ENCODE measurements around the gene PITRM1.
"Not testable (repeated sequence)": the region's sequence is repeated elsewhere in the genome, so short reads cannot be mapped to it uniquely, and the experiment has no call there.

PITRM1 gene

GRCh38 chr10:3123571-3124411, 48.8 kb downstream of the PITRM1 start:
- DNase-seq (ENCODE audit: low read depth in 2 of 2, low spot score in 1 of 2) = no peak

DNA sequence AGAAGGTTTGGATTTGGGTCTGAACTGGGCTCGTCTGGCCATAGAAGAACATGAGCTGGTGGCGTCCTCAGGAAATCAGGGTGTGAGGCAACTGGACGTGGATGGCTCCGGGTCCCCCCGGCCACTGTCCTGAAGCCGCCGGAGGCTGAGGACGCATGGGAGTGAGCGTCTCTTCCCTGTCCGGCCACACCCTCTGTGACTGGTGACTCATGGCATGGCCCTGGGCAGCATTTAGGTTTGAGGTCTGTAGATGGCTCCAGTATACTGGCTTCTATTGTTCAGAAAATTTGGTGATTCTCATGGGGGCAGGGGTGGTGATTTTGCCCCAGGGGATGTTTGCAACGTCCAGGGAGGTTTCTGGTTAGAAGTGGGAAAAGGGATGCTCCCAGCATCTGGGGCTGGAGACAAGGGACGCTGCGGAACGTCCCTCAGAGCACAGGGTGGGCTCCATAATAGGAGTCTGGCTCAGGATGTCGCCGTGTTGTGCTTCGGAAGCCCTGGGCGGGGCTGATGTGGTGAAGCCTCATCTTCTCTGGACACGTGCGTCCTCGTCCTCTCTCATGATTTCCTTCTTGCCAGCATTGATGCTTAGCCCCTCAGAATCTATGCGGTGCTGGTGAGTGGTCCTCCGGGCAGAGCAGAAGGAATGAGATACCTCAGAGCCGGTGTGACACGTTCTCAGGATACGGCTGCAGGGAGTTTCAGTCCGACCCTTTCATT, 49.9 kb downstream of the PITRM1 start:
- DNase-seq (ENCODE audit: low read depth in 2 of 2, low spot score in 1 of 2) = no peak

DNA sequence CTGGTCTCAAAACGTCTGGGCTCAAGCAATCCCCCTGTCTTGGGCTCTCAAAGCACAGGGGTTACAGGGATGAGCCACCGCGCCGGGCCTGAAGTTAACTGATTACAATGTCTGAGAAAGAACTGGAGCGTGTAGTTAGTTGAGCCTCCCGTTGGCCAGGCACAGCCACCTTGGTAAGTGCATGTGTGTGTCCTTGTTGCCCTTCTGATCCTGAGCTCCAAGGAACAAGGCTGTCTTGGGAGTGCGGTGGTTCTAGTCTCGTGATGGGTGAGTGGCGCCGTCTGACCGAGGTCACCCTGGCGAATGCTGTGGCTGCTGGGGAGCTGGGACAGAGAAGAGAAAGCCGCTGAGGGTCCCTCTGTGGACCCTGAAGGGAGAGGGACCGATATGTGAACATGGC, 50.5 kb downstream of the PITRM1 start:
- DNase-seq (ENCODE audit: low read depth in 2 of 2, low spot score in 1 of 2) = no peak

DNA sequence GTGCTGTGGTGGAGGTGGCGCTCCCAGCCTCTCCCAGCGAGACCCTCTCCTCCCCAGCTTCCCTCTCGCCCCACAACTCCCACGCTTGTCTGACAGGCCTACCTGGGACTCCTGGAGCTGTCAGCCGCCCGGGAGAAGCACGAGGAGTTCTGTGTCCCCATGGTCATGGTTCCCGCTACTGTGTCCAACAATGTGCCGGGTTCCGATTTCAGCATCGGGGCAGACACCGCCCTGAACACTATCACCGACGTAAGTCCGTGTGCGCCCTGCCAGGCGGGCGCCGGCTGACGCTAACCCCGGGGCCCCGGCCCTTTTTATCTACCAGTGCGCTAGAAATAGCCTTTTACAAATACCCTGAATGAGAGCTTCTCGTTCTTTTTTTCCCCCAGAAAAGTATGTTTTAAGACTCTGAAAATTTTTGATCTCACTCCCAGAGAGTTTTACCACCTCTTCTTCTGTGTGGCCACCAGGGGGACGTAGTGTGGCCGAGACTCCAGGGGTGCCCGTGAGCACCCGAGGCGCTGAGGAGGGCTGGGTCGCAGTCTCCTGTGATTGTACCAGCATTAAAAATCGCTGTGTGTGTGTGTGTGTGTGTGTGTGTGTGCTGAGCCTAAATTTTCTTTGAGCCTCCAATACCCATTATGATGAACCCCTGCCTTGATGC, 52.7 kb downstream of the PITRM1 start:
- DNase-seq (ENCODE audit: low read depth in 2 of 2, low spot score in 1 of 2) = no peak

DNA sequence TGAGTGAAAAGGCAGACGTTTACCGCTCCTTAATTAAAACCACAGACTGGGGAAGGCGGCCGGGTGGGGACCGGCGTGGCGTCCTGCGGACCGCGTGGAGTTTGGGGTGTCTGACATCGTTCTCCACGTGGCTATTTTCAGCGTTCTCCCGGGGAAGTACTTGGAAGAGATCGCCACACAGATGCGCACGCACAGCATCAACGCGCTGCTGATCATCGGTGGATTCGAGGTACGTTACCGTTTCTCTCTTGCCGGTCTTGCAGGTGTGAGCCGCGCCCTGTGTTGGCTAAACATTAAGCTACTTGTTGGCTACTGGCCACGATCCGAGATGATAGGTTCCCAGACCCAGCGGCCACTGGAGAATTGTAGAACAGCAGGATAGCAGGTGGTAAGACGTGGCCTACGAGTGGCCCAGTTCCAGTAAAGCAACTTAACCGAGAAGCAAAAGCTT, 53.9 kb downstream of the PITRM1 start:
- DNase-seq (ENCODE audit: low read depth in 2 of 2, low spot score in 1 of 2) = no peak

DNA sequence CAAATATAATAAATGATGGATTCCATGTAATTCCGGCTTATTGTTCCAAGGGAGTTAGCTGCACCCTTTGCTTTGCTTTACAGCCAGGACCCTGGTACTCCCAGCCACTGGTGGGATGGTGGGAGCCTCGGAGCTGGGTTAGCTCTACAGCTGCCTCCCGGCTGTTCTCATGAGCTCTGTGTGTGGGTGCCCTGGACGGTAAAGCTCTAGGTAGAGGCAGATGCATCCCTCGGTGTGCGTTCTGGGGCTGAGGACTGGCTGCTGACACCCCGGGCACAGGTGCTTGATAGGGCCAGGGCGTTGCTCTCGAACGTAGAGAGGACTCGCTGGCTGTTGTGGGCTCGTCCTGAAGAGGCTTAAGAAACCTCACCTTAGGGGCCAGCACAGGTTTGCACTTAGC, 55.1 kb downstream of the PITRM1 start:
- DNase-seq (ENCODE audit: low read depth in 2 of 2, low spot score in 1 of 2) = no peak

DNA sequence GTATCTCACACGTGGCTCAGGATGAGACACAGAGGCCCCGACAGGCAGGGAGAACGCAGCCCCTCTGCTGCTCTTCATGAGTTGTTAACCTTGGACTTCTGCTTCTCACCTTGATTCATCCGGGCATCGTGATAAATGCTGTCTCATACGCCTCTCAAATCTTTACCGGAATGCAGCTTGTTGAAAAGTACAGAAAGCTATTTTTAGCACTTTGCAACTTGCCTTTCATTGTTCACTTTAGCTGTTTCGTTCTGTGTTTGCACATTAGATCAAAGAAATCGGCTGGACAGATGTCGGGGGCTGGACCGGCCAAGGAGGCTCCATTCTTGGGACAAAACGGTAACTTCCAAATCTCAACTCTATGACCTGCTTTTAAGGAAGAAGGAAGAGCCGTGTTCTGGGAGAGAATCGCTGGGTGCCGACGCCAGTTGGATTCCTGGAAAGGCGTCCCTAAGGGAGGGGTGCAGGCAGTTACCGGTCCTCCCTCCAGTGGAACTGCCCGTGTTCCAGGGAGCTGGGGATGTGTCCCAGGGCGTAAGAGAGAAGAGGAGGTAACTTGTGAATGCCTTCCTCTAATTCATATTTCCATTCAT, 56.0 kb downstream of the PITRM1 start:
- no peak for DNase-seq (ENCODE audit: low read depth in 2 of 2, low spot score in 1 of 2)

DNA sequence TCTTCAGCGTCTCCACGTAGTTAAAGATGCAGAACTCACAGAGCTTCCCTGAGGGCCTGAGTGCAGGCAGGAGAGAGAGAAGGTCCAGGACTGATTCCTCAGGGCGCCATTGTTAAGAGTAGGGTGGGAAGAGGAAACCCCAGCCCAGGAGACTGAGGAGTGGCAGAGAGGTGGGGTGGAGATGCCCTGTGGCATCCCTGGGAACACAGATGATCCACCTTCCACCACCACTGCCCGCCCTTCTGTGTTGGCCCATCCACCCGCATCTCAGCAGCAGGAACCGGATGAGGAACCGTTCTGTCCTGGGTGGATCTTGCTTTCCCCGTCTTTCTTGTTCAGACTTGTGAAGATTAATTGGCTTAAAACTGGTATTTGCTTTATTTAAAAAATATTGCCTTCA, 56.9 kb downstream of the PITRM1 start:
- no peak for DNase-seq (ENCODE audit: low read depth in 2 of 2, low spot score in 1 of 2)

GRCh38 chr10:3113343-3113720, 59.2 kb downstream of the PITRM1 start:
- DNase-seq (ENCODE audit: low read depth in 2 of 2, low spot score in 1 of 2) = no peak

GRCh38 chr10:3111621-3112163, 60.9 kb downstream of the PITRM1 start:
- no peak for DNase-seq (ENCODE audit: low read depth in 2 of 2, low spot score in 1 of 2)

DNA sequence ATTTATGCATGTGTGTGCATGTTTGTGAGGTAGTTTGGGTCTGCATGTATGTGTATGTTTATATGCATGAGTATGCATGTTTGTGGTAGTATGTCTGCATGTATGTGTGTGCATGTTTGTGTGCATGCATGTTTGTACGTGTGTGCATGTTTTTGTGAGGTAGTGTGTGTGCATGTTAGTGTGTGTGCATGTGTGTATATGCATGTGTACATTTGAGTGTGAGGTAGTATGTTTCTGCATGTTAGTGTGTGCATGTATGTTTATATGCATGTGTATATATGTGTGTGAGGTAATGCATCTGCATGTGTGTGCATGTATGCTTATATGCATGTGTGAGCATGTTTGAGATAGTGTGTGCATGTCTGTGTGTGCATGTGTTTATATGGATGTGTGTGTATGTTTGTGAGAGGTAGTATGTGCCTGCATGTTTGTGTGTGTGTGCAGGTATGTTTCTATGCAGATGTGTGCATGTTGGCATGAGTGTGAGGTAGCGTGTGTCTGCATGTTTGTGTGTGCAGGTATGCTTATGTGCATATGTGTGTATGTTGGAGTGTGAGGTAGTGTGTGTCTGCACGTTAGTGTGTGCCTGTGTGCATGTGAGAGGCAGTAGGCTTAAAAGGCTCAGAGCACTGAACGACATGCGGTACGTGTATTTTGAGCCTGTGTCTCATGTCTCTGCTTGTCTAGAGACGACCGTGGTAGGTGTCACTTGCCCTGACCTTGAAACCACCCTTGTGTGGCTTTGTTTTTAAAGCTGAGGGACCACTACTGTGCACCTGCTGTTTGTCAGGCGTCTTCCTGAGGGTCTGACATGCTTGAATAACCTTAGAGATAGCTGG, 61.6 kb downstream of the PITRM1 start:
- DNase-seq (ENCODE audit: low read depth in 2 of 2, low spot score in 1 of 2) = no peak

DNA sequence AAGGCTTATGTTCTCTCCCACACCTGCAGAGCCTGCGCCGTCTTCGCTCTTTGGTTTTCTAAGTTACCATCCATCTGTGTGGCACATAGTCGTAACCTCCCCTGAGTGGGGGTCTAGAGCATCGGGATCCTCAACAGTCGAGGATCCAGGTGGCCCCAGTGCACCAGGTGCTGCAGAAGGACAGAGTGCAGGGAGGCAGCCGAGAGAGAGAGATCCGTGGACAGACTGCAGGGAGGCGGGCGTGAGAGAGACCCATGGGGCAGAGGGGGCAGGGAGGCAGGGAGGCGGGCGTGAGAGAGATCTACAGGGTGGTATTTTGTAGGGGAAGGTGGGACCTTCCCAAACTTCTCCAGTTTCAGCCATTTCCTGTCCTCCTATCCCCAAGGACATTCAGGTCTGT, 62.9 kb downstream of the PITRM1 start:
- no peak for DNase-seq (ENCODE audit: low read depth in 2 of 2, low spot score in 1 of 2)

DNA sequence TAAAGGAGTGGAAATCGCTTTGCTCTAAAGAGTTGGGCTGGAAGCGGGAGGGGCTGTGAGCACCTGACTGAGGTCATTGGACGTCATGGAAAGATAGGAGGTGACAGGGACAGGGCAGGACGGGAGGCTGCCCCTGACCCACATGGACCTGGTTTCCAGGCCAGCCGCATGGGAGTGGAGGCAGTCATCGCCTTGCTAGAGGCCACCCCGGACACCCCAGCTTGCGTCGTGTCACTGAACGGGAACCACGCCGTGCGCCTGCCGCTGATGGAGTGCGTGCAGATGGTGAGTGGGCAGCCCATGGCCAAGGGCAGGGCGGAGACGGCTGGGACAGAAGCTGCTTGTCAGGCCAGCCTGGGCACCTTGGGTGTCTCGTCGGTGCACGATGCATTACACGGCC, 63.4 kb downstream of the PITRM1 start:
- DNase-seq (ENCODE audit: low read depth in 2 of 2, low spot score in 1 of 2) = no peak

DNA sequence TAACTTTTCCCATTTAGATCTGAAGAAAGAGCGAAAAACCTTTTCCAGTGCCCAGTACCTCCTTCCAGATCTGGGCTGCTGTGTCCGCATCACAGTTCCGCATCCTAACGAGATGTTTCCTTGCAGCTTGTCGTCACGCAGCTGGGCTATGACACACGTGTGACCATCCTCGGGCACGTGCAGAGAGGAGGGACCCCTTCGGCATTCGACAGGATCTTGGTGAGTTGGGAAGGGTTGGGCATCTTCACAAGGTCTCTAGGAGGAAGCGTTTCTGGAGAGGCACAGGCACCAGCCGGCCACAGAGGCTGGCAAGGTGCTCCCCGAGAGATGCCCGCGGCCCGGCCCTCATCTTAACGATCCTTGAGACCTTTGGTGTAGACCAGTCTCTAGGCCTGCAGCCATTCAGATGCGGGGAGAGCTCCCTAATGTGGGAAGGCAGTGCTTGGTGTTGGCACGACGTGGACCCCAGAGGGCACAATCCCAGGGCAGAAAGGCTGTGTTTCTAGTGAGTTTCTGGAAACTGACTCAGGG, 63.9 kb downstream of the PITRM1 start:
- DNase-seq (ENCODE audit: low read depth in 2 of 2, low spot score in 1 of 2) = no peak

DNA sequence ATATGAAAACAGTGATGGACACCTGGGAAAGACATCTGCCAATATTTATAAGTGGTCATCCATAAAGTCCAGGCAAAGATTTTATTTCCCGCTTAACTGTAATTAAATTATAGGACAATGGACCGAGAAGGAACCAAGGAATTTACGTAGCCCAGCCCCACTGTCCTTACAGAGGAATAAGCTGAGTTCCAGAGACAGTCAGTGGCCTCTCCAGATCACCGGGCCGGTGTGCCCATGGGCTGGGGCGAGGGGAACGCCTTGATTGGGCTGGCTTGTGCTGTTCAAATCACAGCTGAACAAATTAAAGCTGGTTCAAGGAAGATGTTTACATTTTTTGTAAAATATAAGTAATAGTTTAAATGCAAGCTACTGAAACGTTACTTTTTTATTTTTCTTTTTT, 64.5 kb downstream of the PITRM1 start:
- DNase-seq (ENCODE audit: low read depth in 2 of 2, low spot score in 1 of 2) = no peak

- no peak for DNase-seq (ENCODE audit: low read depth in 2 of 2, low spot score in 1 of 2)
These were observed 65.1 kb downstream of the PITRM1 start for GRCh38 chr10:3107426-3107961.

- DNase-seq (ENCODE audit: low read depth in 2 of 2, low spot score in 1 of 2) = no peak
These were observed 65.6 kb downstream of the PITRM1 start for GRCh38 chr10:3106928-3107425.

- DNase-seq (ENCODE audit: low read depth in 2 of 2, low spot score in 1 of 2) = not testable (repeated sequence)
These were observed 66.3 kb downstream of the PITRM1 start for GRCh38 chr10:3106328-3106727.

GRCh38 chr10:3105905-3106304, 66.7 kb downstream of the PITRM1 start:
- no peak for DNase-seq (ENCODE audit: low read depth in 2 of 2, low spot score in 1 of 2)

DNA sequence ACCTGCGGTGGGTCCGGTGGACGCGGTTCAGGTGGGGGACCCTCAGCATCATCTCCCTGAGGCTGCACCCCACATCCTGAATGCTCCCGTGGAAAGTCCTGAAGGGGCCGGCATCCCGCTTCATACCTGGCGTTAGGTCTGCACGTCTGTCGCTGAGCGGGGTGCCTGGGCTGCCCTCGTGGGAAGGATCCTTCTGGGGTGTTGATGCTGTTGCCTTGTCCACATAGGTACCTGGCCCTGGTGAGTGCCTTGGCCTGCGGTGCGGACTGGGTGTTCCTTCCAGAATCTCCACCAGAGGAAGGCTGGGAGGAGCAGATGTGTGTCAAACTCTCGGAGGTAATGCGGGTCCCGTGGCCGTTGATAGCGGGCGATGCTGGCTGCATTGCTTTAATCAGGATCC, 67.4 kb downstream of the PITRM1 start:
- DNase-seq (ENCODE audit: low read depth in 2 of 2, low spot score in 1 of 2) = no peak
